HepG2 (cell line): ENCODE results near the gene MDFIC. TPM values are rescaled to one million over a fixed set of nuclear protein-coding genes. Genes with fewer than 3 reads are reported as not detected.

Source experiments
- ATAC-seq: fragments of 200-7000 bp; cut with Tn5 transposase; 3 replicates; pipeline ENCODE4 v1.9.1; 2020; ENCODE audit warnings: mild to moderate bottlenecking, moderate library complexity
- BruUV-seq: library from RNA; stranded (reverse); fragments of 400-500 nt; replicated peaks from 2 replicates; lab custom pipeline; 2021; lab: Mats Ljungman, UMichigan
- CTCF ChIA-PET: fragments of 300-600 bp; formaldehyde crosslinking; extraction: SDS; loops from one replicate; lab custom pipeline; 2021; ENCODE audit warnings: low total read pairs, inconsistent platforms, low intra/inter-chr PET ratio; lab: Yijun Ruan, JAX
- POLR2A ChIA-PET: fragments of 350-600 bp; sonication (Branson Sonifier 250); formaldehyde crosslinking; loops from one replicate; lab custom pipeline; 2020; ENCODE audit warnings: antibody characterized with exemption, inconsistent platforms; lab: Yijun Ruan, JAX
- DNase-seq: peaks from one replicate; pipeline ENCODE4 v3.0.0-alpha.2; 2015; ENCODE audit warnings: low spot score
- FAIRE-seq: peaks from 3 replicates; lab custom pipeline; 2011; peaks lifted over from hg19 to GRCh38; lab: Jason Lieb, UNC
- H2AFZ ChIP-seq: one replicate; pipeline ENCODE4 v1.6.1; 2011; ENCODE audit warnings: low read length, inconsistent platforms
- H3K27ac ChIP-seq: fragments of 300-600 bp; 3 replicates; pipeline ENCODE4 v1.8.0; 2011; ENCODE audit warnings: mixed run types, mild to moderate bottlenecking, mixed read lengths, low read length, inconsistent platforms; ENCODE audit not compliant: insufficient read depth; ENCODE audit errors: extremely low read length
- H3K27me3 ChIP-seq, 2 experiments: fragments of 200-600 bp in 1 of 2; 2 replicates in 1 of 2; 3 replicates in 1 of 2; pipeline versions ENCODE4 v1.6.0 to v1.8.0; 2011; ENCODE audit warnings: low read length in 2 of 2, mild to moderate bottlenecking in 2 of 2, moderate library complexity in 2 of 2, inconsistent platforms in 1 of 2; ENCODE audit not compliant: insufficient read depth in 2 of 2, control insufficient read depth in 1 of 2
- H3K36me3 ChIP-seq, 2 experiments: fragments of 200-600 bp in 1 of 2; replicated peaks in 1 of 2; 2 replicates in 1 of 2; 3 replicates in 1 of 2; pipeline versions ENCODE4 v1.5.1 to v1.8.0; 2011; ENCODE audit warnings: low read length in 2 of 2, inconsistent platforms in 1 of 2; ENCODE audit not compliant: insufficient read depth in 2 of 2, control insufficient read depth in 1 of 2
- H3K4me1 ChIP-seq: 2 replicates; pipeline ENCODE4 v1.5.1; 2012; ENCODE audit warnings: low read length, inconsistent platforms; ENCODE audit not compliant: insufficient read depth
- H3K4me2 ChIP-seq: 2 replicates; pipeline ENCODE4 v1.6.0; 2011; ENCODE audit warnings: low read depth, low read length, inconsistent platforms
- H3K4me3 ChIP-seq, 3 experiments: fragments of 200-600 bp in 1 of 3; sonication (generic), shearing (Covaris generic) in 1 of 3; replicated peaks in 1 of 3; 2 replicates each; pipeline ENCODE4 v1.5.1; 2011 to 2016; ENCODE audit warnings: low read length in 3 of 3, inconsistent platforms in 2 of 3, low read depth in 2 of 3, mild to moderate bottlenecking in 2 of 3, control low read depth in 1 of 3, mixed read lengths in 1 of 3; ENCODE audit not compliant: insufficient read depth in 1 of 3
- H3K79me2 ChIP-seq: one replicate; pipeline ENCODE4 v1.6.1; 2011; ENCODE audit warnings: low read length, inconsistent platforms; ENCODE audit not compliant: insufficient read depth
- H3K9ac ChIP-seq: 2 replicates; pipeline ENCODE4 v1.6.0; 2011; ENCODE audit warnings: mild to moderate bottlenecking, low read depth, low read length, inconsistent platforms; ENCODE audit not compliant: insufficient read depth
- H3K9me3 ChIP-seq: 2 replicates; pipeline ENCODE4 v1.5.1; 2012; ENCODE audit warnings: mild to moderate bottlenecking, low read length
- H4K20me1 ChIP-seq: 2 replicates; pipeline ENCODE4 v1.6.0; 2011; ENCODE audit warnings: inconsistent platforms, mild to moderate bottlenecking, low read length, moderate library complexity; ENCODE audit not compliant: insufficient read depth
- ELF1 ChIP-seq: sonication (generic); formaldehyde crosslinking; IDR thresholded peaks from 2 replicates; pipeline ENCODE4 v1.4.0; 2020; ENCODE audit warnings: missing genetic modification reagents
- MYNN ChIP-seq: sonication (generic); formaldehyde crosslinking; IDR thresholded peaks from 2 replicates; pipeline ENCODE4 v1.4.0; 2020; ENCODE audit warnings: mild to moderate bottlenecking, low read depth, missing genetic modification reagents
- POLR2AphosphoS2 ChIP-seq: IDR thresholded peaks from 2 replicates; pipeline ENCODE4 v1.6.1; 2011; ENCODE audit warnings: low read depth, low read length, improper control_type of control experiment
- POLR2AphosphoS5 ChIP-seq: IDR thresholded peaks from 2 replicates; pipeline ENCODE4 v1.6.1; 2012; ENCODE audit warnings: low read depth, low read length
- REPIN1 ChIP-seq: sonication (generic); formaldehyde crosslinking; IDR thresholded peaks from 2 replicates; pipeline ENCODE4 v1.8.0; 2022; ENCODE audit warnings: missing genetic modification reagents, low read depth, mild to moderate bottlenecking, borderline replicate concordance
- SALL1 ChIP-seq: sonication (generic); formaldehyde crosslinking; IDR thresholded peaks from 2 replicates; pipeline ENCODE4 v1.8.0; 2022; ENCODE audit warnings: mild to moderate bottlenecking, missing genetic modification reagents
- SSRP1 ChIP-seq: IDR thresholded peaks from 2 replicates; pipeline ENCODE4 v1.6.1; 2016; ENCODE audit warnings: control low read depth
- TCF7L2 ChIP-seq: IDR thresholded peaks from 2 replicates; pipeline ENCODE4 v1.6.1; 2011; ENCODE audit warnings: mild to moderate bottlenecking, low read depth, low read length, moderate library complexity
- ZFYVE20 ChIP-seq: sonication (generic); formaldehyde crosslinking; IDR thresholded peaks from 2 replicates; pipeline ENCODE4 v1.8.0; 2023; ENCODE audit warnings: low read depth, mild to moderate bottlenecking, moderate library complexity, missing genetic modification reagents, borderline replicate concordance
- ZMYM4 ChIP-seq: sonication (generic); formaldehyde crosslinking; IDR thresholded peaks from 2 replicates; pipeline ENCODE4 v1.8.1; 2023; ENCODE audit warnings: mild to moderate bottlenecking, missing genetic modification reagents
- ZNF382 ChIP-seq: sonication (generic); formaldehyde crosslinking; IDR thresholded peaks from 2 replicates; pipeline ENCODE4 v1.5.0; 2020; ENCODE audit warnings: missing genetic modification reagents, mild to moderate bottlenecking, borderline replicate concordance
- ZNF460 ChIP-seq: sonication (generic); formaldehyde crosslinking; IDR thresholded peaks from 2 replicates; pipeline ENCODE4 v1.5.1; 2020; ENCODE audit warnings: missing genetic modification reagents, mild to moderate bottlenecking, borderline replicate concordance
- ZNF547 ChIP-seq: sonication (generic); formaldehyde crosslinking; IDR thresholded peaks from 2 replicates; pipeline ENCODE4 v1.5.1; 2020; ENCODE audit warnings: mild to moderate bottlenecking, missing genetic modification reagents
- ZNF713 ChIP-seq: sonication (generic); formaldehyde crosslinking; IDR thresholded peaks from 2 replicates; pipeline ENCODE4 v1.4.0; 2020; ENCODE audit warnings: mild to moderate bottlenecking, missing genetic modification reagents
- WGBS: methylation state at CpG from one replicate; pipeline ENCODE4 v1.1.6; 2017; ENCODE audit warnings: low lambda C conversion rate; 5-methylcytosine and 5-hydroxymethylcytosine counted together
- in situ Hi-C: cut with HindIII; loops from 2 replicates; pipeline ENCODE4 v1.10.0; 2017; ENCODE audit warnings: low pct_unique_long_range_greater_than_20kb; ENCODE audit not compliant: extremely low pct_ligation_motif_present
- intact Hi-C: fragments of 100-400 bp; cut with micrococcal nuclease; formaldehyde crosslinking; loops from one replicate; pipeline ENCODE4 v1.10.0; 2022; ENCODE audit not compliant: unreplicated experiment
- polyA plus RNA-seq, 8 experiments: library from polyadenylated mRNA; depleted of rRNA in 3 of 8; stranded (reverse) in 7 of 8; unstranded in 1 of 8; fragments of >200 nt; fragmentation: Illumina TruSeq in 4 of 8; extraction: Trizol in 4 of 8; gene quantifications; 2 replicates each; pipeline versions ENCODE4 v1.2.1 to v1.2.3, GENCODE V29; 2011 to 2016; ENCODE audit warnings: low read depth in 4 of 8, missing spikeins in 1 of 8, mixed read lengths in 1 of 8; ENCODE audit not compliant: insufficient read depth in 1 of 8
- total RNA-seq, 5 experiments: library from RNA; depleted of rRNA; stranded (reverse); fragments of >200 nt; fragmentation: Illumina TruSeq; extraction: Trizol; gene quantifications; 2 replicates each; pipeline ENCODE4 v1.2.3, GENCODE V29; 2016; ENCODE audit warnings: low read depth in 1 of 5
- TF ChIP-seq, protein P1 (sequence below): sonication (generic); formaldehyde crosslinking; IDR thresholded peaks from 2 replicates; pipeline ENCODE4 v1.8.1; 2023; ENCODE audit warnings: mild to moderate bottlenecking, moderate library complexity, missing genetic modification reagents
- TF ChIP-seq, protein P2 (sequence below): sonication (generic); formaldehyde crosslinking; IDR thresholded peaks from 2 replicates; pipeline ENCODE4 v1.4.0; 2020; ENCODE audit warnings: missing genetic modification reagents

The MDFIC gene
- total and polyA plus RNA-seq, 2 of the 13 experiments (the other 11 are each of a cell fraction or from before 2014, with no cell fraction given), result 0.13 TPM; not detected in 1

DNA sequence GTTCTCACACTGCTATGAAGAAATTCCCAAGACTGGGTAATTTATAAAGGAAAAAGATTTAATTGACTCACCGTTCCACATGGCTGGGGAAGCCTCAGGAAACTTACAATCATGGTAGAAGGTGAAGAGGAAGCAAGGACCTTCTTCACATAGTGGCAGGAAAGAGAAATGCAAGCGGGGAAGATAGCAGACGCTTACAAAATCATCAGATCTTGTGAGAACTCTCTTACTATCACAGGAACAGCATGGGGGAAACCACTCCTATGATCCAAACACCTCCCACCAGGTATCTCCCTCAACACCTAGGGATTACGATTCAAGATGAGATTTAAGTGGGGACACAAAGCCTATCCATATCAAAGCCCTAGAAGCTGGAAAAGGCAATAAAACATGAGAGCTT lies 130.8 kb downstream of the MDFIC start (continued):
- no peak for TF ChIP-seq SSRP1 (CRISPR knock-in tag)
- TF ChIP-seq ZMYM4 (CRISPR knock-in tag), result no peak
- TF ChIP-seq, protein P1, sequence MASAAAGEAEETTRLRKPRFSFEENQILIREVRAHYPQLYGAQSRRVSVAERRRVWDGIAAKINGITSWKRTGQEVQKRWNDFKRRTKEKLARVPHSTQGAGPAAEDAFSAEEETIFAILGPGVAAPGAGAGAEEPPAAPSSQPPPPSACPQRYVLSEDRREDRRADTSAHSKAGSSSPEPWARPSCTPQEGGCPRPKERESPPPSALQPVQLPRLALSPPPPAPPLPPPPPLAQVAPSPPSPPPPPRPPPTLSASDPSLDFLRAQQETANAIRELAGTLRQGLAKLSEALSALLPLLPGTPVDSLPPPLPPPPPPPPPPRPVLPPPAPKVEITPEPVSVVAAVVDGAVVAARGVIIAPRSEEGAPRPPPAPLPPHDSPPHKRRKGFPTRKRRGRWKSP, result no peak
- TF ChIP-seq POLR2AphosphoS2, result no peak
- no peak for TF ChIP-seq MYNN
- no peak for TF ChIP-seq SALL1 (CRISPR knock-in tag)
- no peak for TF ChIP-seq ZNF382
- TF ChIP-seq TCF7L2, result no peak

DNA sequence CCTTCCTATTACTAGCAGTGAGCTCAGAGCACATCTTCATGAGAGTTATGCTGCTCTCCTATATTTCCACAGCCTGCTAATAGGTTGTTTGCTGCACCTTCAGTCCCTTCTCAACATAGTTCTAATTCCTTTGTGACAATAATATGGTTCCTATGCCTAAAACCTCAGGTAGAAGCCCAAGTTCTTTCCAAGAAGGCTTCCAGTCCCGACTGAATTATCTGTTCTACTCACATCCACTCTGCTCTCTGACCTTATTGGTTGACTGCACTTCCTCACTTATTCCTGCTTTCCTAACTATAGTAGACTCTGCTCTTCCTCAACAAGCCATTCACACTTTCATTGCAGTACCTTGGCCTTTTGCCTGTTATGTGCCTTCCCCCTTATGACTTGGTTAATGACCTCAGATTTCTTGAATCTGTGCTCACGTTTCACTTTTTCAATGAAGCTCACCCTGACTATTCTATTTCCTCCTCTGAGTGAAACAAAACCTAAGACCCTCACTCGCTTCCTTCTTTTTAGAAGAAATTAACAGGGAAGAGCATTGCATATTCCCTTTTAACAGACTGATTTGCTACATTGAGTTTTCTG lies 132.7 kb downstream of the MDFIC start:
- in situ Hi-C loops, result no loop called here
- peaks cover 5% of the 10 kb centered on the region; the same call in 1 of the 2 replicates for H3K9me3 ChIP-seq
- ChIA-PET POLR2A (no interaction called here), CTCF (no interaction called here)
- H3K9ac ChIP-seq, result no peak overlapping the region
- no TSS peak for BruUV-seq
- DNase-seq, result no peak
- H3K4me1 ChIP-seq, result no peaks in the 10 kb centered on the region
- H4K20me1 ChIP-seq, result no peaks in the 10 kb centered on the region
- no peaks in the 10 kb centered on the region for H3K36me3 ChIP-seq
- H3K4me3 ChIP-seq, result no peak overlapping the region
- H3K27ac ChIP-seq, result no peak overlapping the region
- no peak for FAIRE-seq
- no peaks in the 10 kb centered on the region for H3K79me2 ChIP-seq
- intact Hi-C loops, result no loop called here
- H2AFZ ChIP-seq, result no peak overlapping the region
- no peak for TF ChIP-seq ZNF547 (CRISPR knock-in tag)
- no peak for TF ChIP-seq POLR2AphosphoS5
- no peak for TF ChIP-seq REPIN1
- no peak for TF ChIP-seq ZNF713 (CRISPR knock-in tag)
- TF ChIP-seq ZNF460 (CRISPR knock-in tag), result no peak
- TF ChIP-seq ZFYVE20 (CRISPR knock-in tag), result no peak
- TF ChIP-seq ELF1 (CRISPR knock-in tag), result no peak
- TF ChIP-seq, protein P2, sequence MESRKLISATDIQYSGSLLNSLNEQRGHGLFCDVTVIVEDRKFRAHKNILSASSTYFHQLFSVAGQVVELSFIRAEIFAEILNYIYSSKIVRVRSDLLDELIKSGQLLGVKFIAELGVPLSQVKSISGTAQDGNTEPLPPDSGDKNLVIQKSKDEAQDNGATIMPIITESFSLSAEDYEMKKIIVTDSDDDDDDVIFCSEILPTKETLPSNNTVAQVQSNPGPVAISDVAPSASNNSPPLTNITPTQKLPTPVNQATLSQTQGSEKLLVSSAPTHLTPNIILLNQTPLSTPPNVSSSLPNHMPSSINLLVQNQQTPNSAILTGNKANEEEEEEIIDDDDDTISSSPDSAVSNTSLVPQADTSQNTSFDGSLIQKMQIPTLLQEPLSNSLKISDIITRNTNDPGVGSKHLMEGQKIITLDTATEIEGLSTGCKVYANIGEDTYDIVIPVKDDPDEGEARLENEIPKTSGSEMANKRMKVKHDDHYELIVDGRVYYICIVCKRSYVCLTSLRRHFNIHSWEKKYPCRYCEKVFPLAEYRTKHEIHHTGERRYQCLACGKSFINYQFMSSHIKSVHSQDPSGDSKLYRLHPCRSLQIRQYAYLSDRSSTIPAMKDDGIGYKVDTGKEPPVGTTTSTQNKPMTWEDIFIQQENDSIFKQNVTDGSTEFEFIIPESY, result no peak
- no peak for ATAC-seq
- no peaks in the 10 kb centered on the region; a peak in 1 of 5 replicates for H3K27me3 ChIP-seq
- no peak overlapping the region for H3K4me2 ChIP-seq
- 8% methylated on average over 3 of the region's 3 CpGs for WGBS
